Activated gamma-delta T cell (primary cell): Measurements from ENCODE around the gene WFS1.

Experiments used
- DNase-seq: peaks from one replicate; lab custom pipeline; 2025; lab: John Stamatoyannopoulos, UW

The WFS1 gene

GRCh38 chr4:6259886-6260285 lies 9.8 kb upstream of the WFS1 start:
- DNase-seq: no peak

GRCh38 chr4:6262176-6262575 lies 7.5 kb upstream of the WFS1 start:
- DNase-seq: no peak

GRCh38 chr4:6262847-6263487 lies 6.7 kb upstream of the WFS1 start:
- DNase-seq: no peak

- DNase-seq: no peak
Observed at GRCh38 chr4:6263526-6264224, 6.0 kb upstream of the WFS1 start.

DNA sequence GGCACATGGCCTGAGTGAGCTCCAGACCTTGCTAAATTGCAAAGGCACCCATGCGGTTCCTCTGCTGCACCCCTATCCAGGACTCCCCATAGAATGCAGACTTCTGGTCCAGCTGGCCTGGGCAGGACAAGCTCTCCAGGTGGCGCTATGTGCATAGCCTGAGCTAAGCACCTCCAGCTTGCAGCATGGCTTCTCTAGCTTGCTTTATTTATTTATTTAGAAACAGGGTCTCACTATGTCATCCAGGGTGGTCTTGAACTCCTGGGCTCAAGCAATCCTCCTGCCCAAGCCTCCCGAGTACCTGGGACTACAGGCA lies 5.5 kb upstream of the WFS1 start:
- no peak for DNase-seq

DNA sequence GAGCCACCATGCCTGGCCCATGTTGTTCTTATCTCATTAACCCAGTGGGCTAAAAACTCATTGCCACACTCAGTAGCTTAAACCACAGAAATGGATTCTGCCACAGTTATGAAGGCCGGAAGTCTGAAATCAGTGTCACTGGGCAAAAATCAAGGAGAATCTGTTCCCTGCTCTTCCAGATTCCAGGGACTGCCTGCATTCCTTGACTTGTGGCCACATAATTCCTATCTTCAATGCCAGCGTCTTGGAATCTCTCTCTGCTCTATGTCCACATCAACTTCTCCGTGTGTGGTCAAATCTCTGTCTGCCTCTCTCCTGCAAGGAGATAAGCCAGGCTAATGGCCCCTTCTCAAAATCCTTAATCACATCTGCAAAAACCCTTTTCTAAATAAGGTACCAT lies 4.1 kb upstream of the WFS1 start:
- DNase-seq: no peak

DNA sequence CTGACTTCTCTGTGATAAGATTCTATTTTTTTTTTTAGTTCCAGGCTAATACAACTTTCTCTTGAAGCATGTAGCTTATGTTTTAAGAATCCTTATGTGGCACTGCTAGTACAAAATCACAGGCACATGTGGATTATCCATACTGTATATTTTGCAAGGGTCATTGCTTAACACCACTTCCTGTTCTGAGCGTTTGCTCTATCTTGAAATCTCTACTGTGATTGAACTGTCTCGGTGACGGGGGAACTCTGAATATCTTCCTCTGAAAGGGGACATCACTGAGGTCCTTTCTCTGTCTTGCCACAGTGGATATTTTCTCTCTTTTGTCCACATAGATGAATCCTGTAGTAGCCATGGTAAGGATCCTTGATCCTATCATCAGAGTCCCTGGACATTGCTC lies 2.1 kb upstream of the WFS1 start:
- DNase-seq: no peak

GRCh38 chr4:6268650-6269615 lies 717 bp upstream of the WFS1 start:
- no peak for DNase-seq

DNA sequence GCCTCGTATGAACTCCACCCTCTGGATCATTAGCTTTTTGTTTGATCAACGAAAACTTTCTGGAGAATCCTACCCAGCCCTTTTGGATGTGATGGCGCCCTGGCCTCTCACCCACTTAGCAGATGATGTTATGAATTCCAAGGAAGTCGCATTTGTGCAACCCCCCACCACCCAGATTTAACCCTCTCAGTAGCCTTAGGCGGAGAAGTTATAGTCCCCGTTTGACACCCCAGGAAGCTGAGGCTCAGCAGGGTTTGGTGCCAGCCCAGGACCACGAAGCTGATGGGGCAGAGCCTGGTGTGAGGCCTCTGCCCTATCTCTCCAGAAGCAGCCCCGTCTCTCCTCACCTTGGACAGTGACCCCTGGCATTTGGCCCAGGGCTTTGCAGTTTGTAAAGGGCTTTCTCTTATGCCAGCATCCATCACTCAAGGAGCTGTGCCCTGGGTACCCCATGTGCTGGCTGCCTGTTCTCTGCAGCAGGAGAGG lies 1.0 kb downstream of the WFS1 start:
- no peak for DNase-seq

GRCh38 chr4:6271206-6271605 lies 1.6 kb downstream of the WFS1 start:
- DNase-seq: no peak

DNA sequence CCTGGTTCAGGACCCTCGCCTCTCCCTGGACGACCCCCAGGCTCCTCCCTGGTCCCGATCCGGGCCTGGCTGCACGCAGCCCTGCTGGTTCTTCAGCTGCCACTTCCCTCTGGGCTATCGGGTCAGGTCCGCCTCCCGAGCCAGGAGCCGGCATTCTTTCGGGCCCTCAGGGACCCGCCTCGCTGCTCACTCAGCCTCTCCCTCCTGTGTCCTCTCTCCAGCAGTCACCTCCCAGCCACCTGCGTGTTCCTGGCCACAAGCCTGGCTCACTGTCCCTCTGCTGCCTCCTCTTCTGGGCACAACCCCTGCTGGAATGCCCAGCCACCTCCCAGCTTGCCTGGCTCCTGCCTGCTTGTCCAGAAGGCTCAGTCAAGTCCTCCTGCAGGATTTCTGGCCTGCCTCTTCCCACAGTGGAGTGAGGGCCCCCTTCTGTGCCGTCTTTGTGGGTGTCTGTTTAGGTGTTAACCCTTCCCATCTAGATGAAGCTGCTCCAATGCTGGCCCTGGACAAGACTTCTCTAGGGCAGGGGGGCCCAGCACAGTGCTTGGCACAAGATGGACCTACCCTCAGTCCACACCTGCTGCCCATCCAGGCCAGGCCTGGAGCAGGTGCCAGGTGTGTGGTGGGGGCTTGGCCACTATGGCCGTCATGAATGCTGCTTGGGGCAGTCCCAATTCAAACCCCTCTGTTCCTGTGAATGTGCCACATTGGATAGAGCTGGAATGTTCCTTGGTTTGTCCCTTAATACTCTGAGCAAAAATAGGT lies 2.2 kb downstream of the WFS1 start:
- DNase-seq: no peak

GRCh38 chr4:6272863-6273660 lies 3.4 kb downstream of the WFS1 start:
- no peak for DNase-seq

DNA sequence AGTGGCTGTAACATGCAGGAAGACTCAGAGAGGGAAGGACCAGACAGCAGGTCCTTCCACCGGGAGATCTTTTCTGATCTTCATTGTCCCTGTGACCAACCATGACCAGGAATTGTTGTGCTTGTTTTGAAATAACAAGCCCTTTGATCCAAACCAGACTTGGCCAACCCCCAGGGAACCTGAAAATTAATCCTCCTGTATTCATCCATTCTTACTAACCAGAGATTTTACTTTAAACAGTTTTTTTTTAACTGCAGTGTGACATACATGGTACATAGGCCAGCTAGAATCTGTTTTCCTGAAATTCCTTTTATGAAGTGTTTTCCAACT lies 4.0 kb downstream of the WFS1 start:
- no peak for DNase-seq

- no peak for DNase-seq
Observed at GRCh38 chr4:6275351-6275750, 5.7 kb downstream of the WFS1 start.

GRCh38 chr4:6275898-6276806 lies 6.5 kb downstream of the WFS1 start:
- no peak for DNase-seq

- no peak for DNase-seq
Observed at GRCh38 chr4:6277139-6277802, 7.6 kb downstream of the WFS1 start.

DNA sequence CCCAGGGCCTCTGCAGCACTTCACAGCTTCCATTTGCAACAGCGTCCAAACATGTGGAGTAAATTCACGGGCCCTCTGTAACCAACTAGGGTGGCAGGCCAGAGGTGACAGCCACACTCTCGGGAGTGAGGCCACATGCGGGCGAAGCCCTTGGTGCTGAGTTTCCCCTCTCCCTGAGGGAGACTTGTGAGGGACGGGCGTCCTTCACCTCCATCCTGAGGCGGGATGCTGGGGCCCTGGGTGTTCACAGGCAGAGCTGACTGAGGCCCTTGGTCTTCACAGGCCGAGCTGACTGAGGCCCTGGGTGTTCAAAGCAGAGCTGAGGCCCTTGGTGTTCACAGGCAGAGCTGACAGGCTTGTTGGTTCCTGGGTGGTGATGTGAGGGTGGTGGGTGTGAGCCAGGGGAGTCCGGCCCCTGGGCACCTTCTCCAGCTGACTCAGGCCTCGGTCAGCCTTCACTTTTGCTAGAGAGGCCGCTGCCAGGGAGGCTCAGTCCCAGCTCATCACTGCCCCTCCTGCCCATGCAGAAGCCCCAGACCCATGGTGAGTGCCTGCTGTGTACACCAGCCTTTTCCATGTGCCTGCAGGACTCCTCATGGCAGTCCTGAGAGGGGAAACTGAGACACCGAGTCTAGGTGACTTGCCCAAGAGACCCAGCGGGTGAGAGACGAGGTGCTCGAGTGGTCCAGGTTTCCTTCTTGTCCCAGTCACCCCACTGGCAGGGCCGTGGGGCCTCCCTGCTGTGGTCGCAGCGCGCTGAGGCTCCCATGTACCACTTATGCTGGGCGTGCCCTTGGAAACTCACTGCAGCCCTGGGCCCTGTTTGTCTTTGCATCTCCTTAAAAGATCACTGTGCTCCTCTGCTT lies 8.5 kb downstream of the WFS1 start:
- no peak for DNase-seq

- no peak for DNase-seq
Observed at GRCh38 chr4:6278801-6279197, 9.1 kb downstream of the WFS1 start.
